ENCODE results near the gene PRSS1.
A peak's percentile ranks its signal among the peaks of the same experiment; 100 is the strongest.
"Not testable (repeated sequence)": the region's sequence is repeated elsewhere in the genome, so short reads cannot be mapped to it uniquely, and the experiment has no call there.

The PRSS1 gene

GRCh38 chr7:142774826-142775225 lies 25.6 kb downstream of the PRSS1 start:
- no peak for DNase-seq

- DNase-seq, result not testable (repeated sequence)
These were observed 26.3 kb downstream of the PRSS1 start for GRCh38 chr7:142775351-142776115.

- DNase-seq, result no peak
These were observed 27.1 kb downstream of the PRSS1 start for GRCh38 chr7:142776206-142776844.

GRCh38 chr7:142776845-142777225 lies 27.6 kb downstream of the PRSS1 start:
- DNase-seq, result not testable (repeated sequence)

GRCh38 chr7:142777318-142777717 lies 28.0 kb downstream of the PRSS1 start:
- no peak for DNase-seq

- DNase-seq, result peak; percentile 88
These were observed 33.9 kb downstream of the PRSS1 start for GRCh38 chr7:142782922-142783900.

- DNase-seq, result no peak
These were observed 34.8 kb downstream of the PRSS1 start for GRCh38 chr7:142784096-142784495.

- no peak for DNase-seq
These were observed 35.4 kb downstream of the PRSS1 start for GRCh38 chr7:142784716-142785115.

- no peak for DNase-seq
These were observed 36.6 kb downstream of the PRSS1 start for GRCh38 chr7:142785841-142786250.

GRCh38 chr7:142787034-142787768 lies 37.9 kb downstream of the PRSS1 start:
- DNase-seq, result no peak

GRCh38 chr7:142787783-142788182 lies 38.5 kb downstream of the PRSS1 start:
- DNase-seq, result no peak

- no peak for DNase-seq
These were observed 39.3 kb downstream of the PRSS1 start for GRCh38 chr7:142788303-142789289.

GRCh38 chr7:142789441-142789840 lies 40.2 kb downstream of the PRSS1 start:
- DNase-seq, result no peak

- no peak for DNase-seq
These were observed 40.8 kb downstream of the PRSS1 start for GRCh38 chr7:142790056-142790455.

- DNase-seq, result no peak
These were observed 41.3 kb downstream of the PRSS1 start for GRCh38 chr7:142790555-142790954.

- DNase-seq, result no peak
These were observed 42.2 kb downstream of the PRSS1 start for GRCh38 chr7:142791502-142791901.

GRCh38 chr7:142792129-142792528 lies 42.9 kb downstream of the PRSS1 start:
- no peak for DNase-seq

- DNase-seq, result no peak
These were observed 43.3 kb downstream of the PRSS1 start for GRCh38 chr7:142792593-142792992.

GRCh38 chr7:142793156-142793555 lies 43.9 kb downstream of the PRSS1 start:
- DNase-seq, result no peak

GRCh38 chr7:142795339-142795863 lies 46.1 kb downstream of the PRSS1 start:
- DNase-seq, result no peak

GRCh38 chr7:142796001-142796500 lies 46.8 kb downstream of the PRSS1 start:
- DNase-seq, result no peak
